Measurements from ENCODE around the gene FMN1. TPM values are rescaled to one million over a fixed set of nuclear protein-coding genes. Genes with fewer than 3 reads are reported as not detected.

Gene FMN1
- polyA plus RNA-seq, 1 donor from 2014 or later: 0.40 TPM

GRCh38 chr15:32856753-32857152 is 337.8 kb downstream of the FMN1 start:
- Histone ChIP-seq H3K9me2 (ENCODE audit: insufficient read depth, low read length) (no peaks in the 10 kb centered on the region), H3K9ac (ENCODE audit: low read length) (no peak overlapping the region), H3K36me3 (ENCODE audit: insufficient read depth, low read length) (no peaks in the 10 kb centered on the region), H3K27me3 (ENCODE audit: insufficient read depth, low read depth, low read length) (no peaks in the 10 kb centered on the region), H2AFZ (ENCODE audit: low read depth, low read length) (no peak overlapping the region), H3F3A (ENCODE audit: insufficient read depth, low read length, poor library complexity, severe bottlenecking) (no peaks in the 10 kb centered on the region), H3K79me2 (replicated peaks; ENCODE audit: insufficient read depth, low read length) (no peaks in the 10 kb centered on the region), H4K20me1 (ENCODE audit: insufficient read depth) (no peaks in the 10 kb centered on the region), H3K4me2 (ENCODE audit: low read length) (no peak overlapping the region), H3K4me3 (ENCODE audit: low read length) (no peak overlapping the region), H3K9me3 (ENCODE audit: low read length) (no peaks in the 10 kb centered on the region), H3K27ac (ENCODE audit: low read length) (no peak overlapping the region)
- TF ChIP-seq TAF1 (IDR thresholded peaks at IDR 0.05; ENCODE audit: low read depth): no peak
- TF ChIP-seq SMC3 (conservative IDR thresholded peaks at IDR 0.05; ENCODE audit: poor library complexity): no peak
- no peak for TF ChIP-seq EP300 (conservative IDR thresholded peaks at IDR 0.05; ENCODE audit: poor library complexity, severe bottlenecking)
- no peak for TF ChIP-seq CTCF (IDR thresholded peaks at IDR 0.05; ENCODE audit: poor library complexity, severe bottlenecking)

GRCh38 chr15:32855942-32856341 is 338.6 kb downstream of the FMN1 start:
- Histone ChIP-seq H3K36me3 (ENCODE audit: insufficient read depth, low read length) (no peaks in the 10 kb centered on the region), H3K9me2 (ENCODE audit: insufficient read depth, low read length) (no peaks in the 10 kb centered on the region), H3K79me2 (replicated peaks; ENCODE audit: insufficient read depth, low read length) (no peaks in the 10 kb centered on the region), H3K9ac (ENCODE audit: low read length) (no peak overlapping the region), H3K4me2 (ENCODE audit: low read length) (no peak overlapping the region), H4K20me1 (ENCODE audit: insufficient read depth) (no peaks in the 10 kb centered on the region), H3K27ac (ENCODE audit: low read length) (no peak overlapping the region), H3K9me3 (ENCODE audit: low read length) (no peaks in the 10 kb centered on the region), H3K27me3 (ENCODE audit: insufficient read depth, low read depth, low read length) (no peaks in the 10 kb centered on the region), H3K4me3 (ENCODE audit: low read length) (no peak overlapping the region), H3F3A (ENCODE audit: insufficient read depth, low read length, poor library complexity, severe bottlenecking) (no peaks in the 10 kb centered on the region), H2AFZ (ENCODE audit: low read depth, low read length) (no peak overlapping the region)
- TF ChIP-seq TAF1 (IDR thresholded peaks at IDR 0.05; ENCODE audit: low read depth) (no peak), MXI1 (conservative IDR thresholded peaks at IDR 0.05; ENCODE audit: poor library complexity, severe bottlenecking) (no peak), EZH2 (IDR thresholded peaks at IDR 0.05; ENCODE audit: borderline replicate concordance, insufficient read depth, low read length, poor library complexity, severe bottlenecking) (no peak), RAD21 (conservative IDR thresholded peaks at IDR 0.05) (no peak), CTCF (IDR thresholded peaks at IDR 0.05; ENCODE audit: poor library complexity, severe bottlenecking) (no peak), POLR2AphosphoS5 (IDR thresholded peaks at IDR 0.05) (no peak), EP300 (conservative IDR thresholded peaks at IDR 0.05; ENCODE audit: poor library complexity, severe bottlenecking) (no peak), REST (IDR thresholded peaks at IDR 0.05; ENCODE audit: borderline replicate concordance) (no peak), SMC3 (conservative IDR thresholded peaks at IDR 0.05; ENCODE audit: poor library complexity) (no peak)
